Upper lobe of left lung (tissue), 4 donors: ENCODE results near the gene HDAC1.

Experiments used
- POLR2A ChIP-seq, 4 donors: fragments of 450-650 bp; IDR thresholded peaks; one replicate each; pipeline ENCODE4 v1.5.1; 2016 to 2017; ENCODE audit warnings: antibody characterized with exemption in 4 of 4, mild to moderate bottlenecking in 2 of 4
- POLR2AphosphoS5 ChIP-seq, 2 donors: sonication (generic); formaldehyde crosslinking; IDR thresholded peaks; one replicate each; pipeline ENCODE4 v1.5.1; 2017; ENCODE audit warnings: antibody characterized with exemption in 2 of 2

- TF ChIP-seq POLR2AphosphoS5 (IDR thresholded peaks at IDR 0.05) (no peak), POLR2A (IDR thresholded peaks at IDR 0.05) (no peak)
Measured at GRCh38 chr1:32331549-32331948, 39.7 kb downstream of the HDAC1 start.
